Astrocyte (in vitro differentiated cells and primary cell): ENCODE data around the gene TAF1B. TPM values are rescaled to one million over a fixed set of nuclear protein-coding genes. Genes with fewer than 3 reads are reported as not detected.

Source experiments
- DNase-seq: peaks from one replicate; pipeline ENCODE4 v3.0.0-alpha.2; 2010; ENCODE audit warnings: low read depth
- FAIRE-seq: peaks from 2 replicates; lab custom pipeline; 2011; peaks lifted over from hg19 to GRCh38; lab: Jason Lieb, UNC
- H2AFZ ChIP-seq: 2 replicates; pipeline ENCODE4 v1.6.0; 2012; ENCODE audit warnings: low read depth, low read length, inconsistent platforms
- H3K27ac ChIP-seq: 2 replicates; pipeline ENCODE4 v1.5.1; 2011; ENCODE audit warnings: low read depth, low read length, inconsistent platforms
- H3K27me3 ChIP-seq: 2 replicates; pipeline ENCODE4 v1.6.0; 2011; ENCODE audit warnings: low read length, inconsistent platforms; ENCODE audit not compliant: insufficient read depth
- H3K36me3 ChIP-seq: 2 replicates; pipeline ENCODE4 v1.5.1; 2011; ENCODE audit warnings: low read length, inconsistent platforms; ENCODE audit not compliant: insufficient read depth
- H3K4me1 ChIP-seq: 2 replicates; pipeline ENCODE4 v1.5.1; 2011; ENCODE audit warnings: low read length, inconsistent platforms; ENCODE audit not compliant: insufficient read depth
- H3K4me2 ChIP-seq: 2 replicates; pipeline ENCODE4 v1.6.0; 2012; ENCODE audit warnings: low read length, inconsistent platforms
- H3K4me3 ChIP-seq: 2 replicates; pipeline ENCODE4 v1.5.1; 2011; ENCODE audit warnings: low read depth, mild to moderate bottlenecking, low read length, inconsistent platforms; ENCODE audit not compliant: insufficient read depth
- H3K79me2 ChIP-seq: 2 replicates; pipeline ENCODE4 v1.6.0; 2012; ENCODE audit warnings: mild to moderate bottlenecking, low read length, inconsistent platforms; ENCODE audit not compliant: insufficient read depth
- H3K9ac ChIP-seq: 2 replicates; pipeline ENCODE4 v1.6.0; 2012; ENCODE audit warnings: mild to moderate bottlenecking, low read length, inconsistent platforms
- H3K9me3 ChIP-seq: 2 replicates; pipeline ENCODE4 v1.5.1; 2012; ENCODE audit warnings: low read depth, mild to moderate bottlenecking, low read length, inconsistent platforms; ENCODE audit not compliant: insufficient read depth
- H4K20me1 ChIP-seq: 2 replicates; pipeline ENCODE4 v1.6.0; 2012; ENCODE audit warnings: low read length, inconsistent platforms; ENCODE audit not compliant: insufficient read depth
- H3K27ac Mint-ChIP-seq: one replicate; pipeline ENCODE4 v1.8.0; 2021; ENCODE audit warnings: mild to moderate bottlenecking, mixed read lengths; ENCODE audit not compliant: unreplicated experiment
- H3K27me3 Mint-ChIP-seq: one replicate; pipeline ENCODE4 v1.8.0; 2021; ENCODE audit warnings: low read depth, mixed read lengths; ENCODE audit not compliant: unreplicated experiment
- H3K36me3 Mint-ChIP-seq: one replicate; pipeline ENCODE4 v1.8.0; 2021; ENCODE audit warnings: low read depth, mixed read lengths; ENCODE audit not compliant: unreplicated experiment
- H3K4me1 Mint-ChIP-seq: one replicate; pipeline ENCODE4 v1.8.0; 2021; ENCODE audit warnings: low read depth, mixed read lengths; ENCODE audit not compliant: unreplicated experiment
- H3K4me3 Mint-ChIP-seq: one replicate; pipeline ENCODE4 v1.8.0; 2021; ENCODE audit warnings: mild to moderate bottlenecking, moderate library complexity, mixed read lengths; ENCODE audit not compliant: unreplicated experiment
- H3K9me3 Mint-ChIP-seq: one replicate; pipeline ENCODE4 v1.8.0; 2021; ENCODE audit warnings: mild to moderate bottlenecking, mixed read lengths; ENCODE audit not compliant: unreplicated experiment
- EZH2 ChIP-seq: IDR thresholded peaks from 2 replicates; pipeline ENCODE4 v1.6.1; 2012; ENCODE audit warnings: mild to moderate bottlenecking, low read length, inconsistent platforms; ENCODE audit not compliant: insufficient read depth
- total RNA-seq: library from RNA; stranded (reverse); gene quantifications from 2 replicates; pipeline ENCODE4 v1.2.1, GENCODE V29; 2021
- TF ChIP-seq, protein P1 (sequence below): IDR thresholded peaks from 2 replicates; pipeline ENCODE4 v1.5.1; 2011; ENCODE audit warnings: low read depth, mild to moderate bottlenecking, inconsistent platforms, low read length, moderate library complexity; ENCODE audit not compliant: insufficient read depth

TAF1B gene
- total RNA-seq, 1 donor from 2014 or later = 14.5 TPM

DNA sequence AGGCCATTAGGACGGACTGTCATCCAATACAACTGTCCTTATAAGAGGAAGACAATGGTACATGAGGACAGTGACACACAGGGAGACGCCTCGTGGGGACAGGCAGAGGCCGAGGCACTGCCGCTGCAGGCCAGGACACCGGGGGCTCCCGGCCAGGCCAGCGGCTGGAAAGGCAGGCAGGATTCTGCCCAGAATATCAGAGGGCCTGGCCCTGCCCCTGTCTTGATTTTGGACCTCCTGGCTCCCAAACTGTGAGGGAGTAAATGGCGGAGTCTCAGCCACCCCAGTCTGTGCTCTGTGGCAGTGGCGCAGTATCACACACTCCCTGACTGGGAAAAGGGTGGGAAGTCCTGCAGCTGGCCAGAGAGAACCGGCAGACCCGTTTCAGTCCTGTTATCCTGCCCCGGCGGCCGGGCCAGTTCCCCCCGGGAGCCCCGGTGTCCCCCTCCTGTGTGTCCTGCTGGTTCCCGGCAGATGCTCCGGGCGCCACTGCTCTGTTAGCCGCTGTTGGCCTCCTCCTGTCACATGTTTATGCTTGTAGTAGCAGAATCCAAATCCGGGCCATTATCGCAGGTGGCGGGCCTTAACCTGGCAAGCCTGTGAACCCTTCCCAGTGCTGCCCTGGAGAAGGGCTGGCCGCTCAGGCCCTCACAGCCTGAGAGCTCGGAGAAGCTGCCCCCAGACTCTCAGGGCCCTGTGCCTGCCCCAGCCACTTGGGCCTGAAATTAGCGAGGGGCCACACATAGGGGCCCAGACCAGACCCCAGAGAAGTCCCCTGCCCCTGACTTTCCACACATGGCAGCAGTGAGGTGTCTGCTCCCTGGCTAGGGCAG lies 31.4 kb upstream of the TAF1B start:
- Mint-ChIP-seq H3K4me1 (peaks cover 10% of the 10 kb centered on the region), H3K27me3 (peaks cover 24% of the 10 kb centered on the region), H3K36me3 (peaks cover 2% of the 10 kb centered on the region), H3K9me3 (peaks cover 4% of the 10 kb centered on the region), H3K4me3 (no peak overlapping the region), H3K27ac (no peak overlapping the region)
- Histone ChIP-seq H3K9ac (no peak overlapping the region), H3K4me3 (no peak overlapping the region), H3K27me3 (no peaks in the 10 kb centered on the region), H3K36me3 (no peaks in the 10 kb centered on the region), H4K20me1 (no peaks in the 10 kb centered on the region), H3K4me1 (peaks cover 6% of the 10 kb centered on the region), H3K4me2 (no peak overlapping the region), H3K9me3 (no peaks in the 10 kb centered on the region), H3K79me2 (no peaks in the 10 kb centered on the region), H3K27ac (no peak overlapping the region), H2AFZ (no peak overlapping the region)
- TF ChIP-seq EZH2 = no peak
- TF ChIP-seq, protein P1, sequence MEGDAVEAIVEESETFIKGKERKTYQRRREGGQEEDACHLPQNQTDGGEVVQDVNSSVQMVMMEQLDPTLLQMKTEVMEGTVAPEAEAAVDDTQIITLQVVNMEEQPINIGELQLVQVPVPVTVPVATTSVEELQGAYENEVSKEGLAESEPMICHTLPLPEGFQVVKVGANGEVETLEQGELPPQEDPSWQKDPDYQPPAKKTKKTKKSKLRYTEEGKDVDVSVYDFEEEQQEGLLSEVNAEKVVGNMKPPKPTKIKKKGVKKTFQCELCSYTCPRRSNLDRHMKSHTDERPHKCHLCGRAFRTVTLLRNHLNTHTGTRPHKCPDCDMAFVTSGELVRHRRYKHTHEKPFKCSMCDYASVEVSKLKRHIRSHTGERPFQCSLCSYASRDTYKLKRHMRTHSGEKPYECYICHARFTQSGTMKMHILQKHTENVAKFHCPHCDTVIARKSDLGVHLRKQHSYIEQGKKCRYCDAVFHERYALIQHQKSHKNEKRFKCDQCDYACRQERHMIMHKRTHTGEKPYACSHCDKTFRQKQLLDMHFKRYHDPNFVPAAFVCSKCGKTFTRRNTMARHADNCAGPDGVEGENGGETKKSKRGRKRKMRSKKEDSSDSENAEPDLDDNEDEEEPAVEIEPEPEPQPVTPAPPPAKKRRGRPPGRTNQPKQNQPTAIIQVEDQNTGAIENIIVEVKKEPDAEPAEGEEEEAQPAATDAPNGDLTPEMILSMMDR = no peak
- FAIRE-seq = no peak
- DNase-seq = no peak

DNA sequence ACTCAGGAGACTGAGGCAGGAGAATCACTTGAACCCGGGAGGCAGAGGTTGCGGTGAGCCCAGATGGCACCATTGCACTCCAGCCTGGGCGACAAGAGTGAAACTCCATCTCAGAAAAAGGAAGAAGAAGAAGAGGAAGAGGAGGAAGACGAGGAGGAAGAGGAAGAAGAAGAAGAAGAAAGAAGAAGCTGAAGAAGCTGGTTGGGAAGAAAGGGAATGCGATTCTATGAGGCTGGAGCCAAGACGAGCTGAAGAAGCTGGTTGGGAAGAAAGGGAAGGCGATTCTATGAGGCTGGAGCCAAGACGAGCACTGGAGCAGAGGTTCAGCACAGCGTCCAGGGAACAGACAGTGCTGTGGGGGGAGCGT lies 30.3 kb upstream of the TAF1B start:
- Histone ChIP-seq H3K27me3 (no peaks in the 10 kb centered on the region), H3K79me2 (no peaks in the 10 kb centered on the region), H3K4me3 (no peak overlapping the region), H2AFZ (no peak overlapping the region), H3K4me2 (no peak overlapping the region), H3K9ac (no peak overlapping the region), H3K4me1 (peaks cover 6% of the 10 kb centered on the region), H4K20me1 (no peaks in the 10 kb centered on the region), H3K27ac (no peak overlapping the region), H3K36me3 (no peaks in the 10 kb centered on the region), H3K9me3 (no peaks in the 10 kb centered on the region)
- peak overlapping the region; percentile 81 for H3K27ac Mint-ChIP-seq
- H3K4me3 Mint-ChIP-seq = no peak overlapping the region
- DNase-seq (no peak), FAIRE-seq (no peak)
- TF ChIP-seq, protein P1 = no peak
- no peak for TF ChIP-seq EZH2
- peaks cover 20% of the 10 kb centered on the region for H3K27me3 Mint-ChIP-seq
- H3K9me3 Mint-ChIP-seq = peaks cover 4% of the 10 kb centered on the region
- H3K4me1 Mint-ChIP-seq = peaks cover 10% of the 10 kb centered on the region
- H3K36me3 Mint-ChIP-seq = no peaks in the 10 kb centered on the region
